Activated CD8-positive, alpha-beta T cell treated with anti-CD3 and anti-CD28 coated beads for 36 hours (primary cell): ENCODE data around the gene KRT5. TPM values are rescaled to one million over a fixed set of nuclear protein-coding genes. Genes with fewer than 3 reads are reported as not detected.

Experiments
- ATAC-seq: fragments of 200-7000 bp; cut with Tn5 transposase; one replicate; pipeline ENCODE4 v1.10.0; 2021; ENCODE audit warnings: mild to moderate bottlenecking, moderate library complexity
- CTCF ChIA-PET: fragments of 350-600 bp; sonication (Branson Sonifier 250); formaldehyde crosslinking; loops from one replicate; lab custom pipeline; 2021; ENCODE audit warnings: antibody characterized with exemption; lab: Charles Lee
- POLR2A ChIA-PET: fragments of 350-600 bp; sonication (Branson Sonifier 250); formaldehyde crosslinking; loops from one replicate; lab custom pipeline; 2021; ENCODE audit warnings: antibody characterized with exemption; lab: Charles Lee
- DNase-seq: peaks from one replicate; pipeline ENCODE4 v3.0.0-alpha.2; 2020
- H3K27ac Mint-ChIP-seq: one replicate; pipeline ENCODE4 v1.8.0; 2021; ENCODE audit warnings: mild to moderate bottlenecking, mixed read lengths
- H3K27me3 Mint-ChIP-seq: one replicate; pipeline ENCODE4 v1.8.0; 2021; ENCODE audit warnings: mixed read lengths
- H3K36me3 Mint-ChIP-seq: one replicate; pipeline ENCODE4 v1.8.0; 2021; ENCODE audit warnings: low read depth, mixed read lengths
- H3K4me1 Mint-ChIP-seq: one replicate; pipeline ENCODE4 v1.8.0; 2021; ENCODE audit warnings: low read depth, mixed read lengths
- H3K4me3 Mint-ChIP-seq: one replicate; pipeline ENCODE4 v1.8.0; 2021; ENCODE audit warnings: mild to moderate bottlenecking, moderate library complexity, mixed read lengths
- H3K9me3 Mint-ChIP-seq: one replicate; pipeline ENCODE4 v1.8.0; 2021; ENCODE audit warnings: mixed read lengths
- intact Hi-C: fragments of 100-400 bp; cut with micrococcal nuclease; formaldehyde crosslinking; loops from one replicate; pipeline ENCODE4 v1.10.0; 2022
- total RNA-seq, 2 experiments: library from RNA; stranded (reverse); gene quantifications; one replicate each; pipeline ENCODE4 v1.2.3, GENCODE V29; 2021
- TF ChIP-seq, protein P1 (sequence below): fragments of 200-600 bp; IDR thresholded peaks from one replicate; pipeline ENCODE4 v1.8.0; 2022; ENCODE audit warnings: antibody characterized with exemption, mild to moderate bottlenecking

KRT5 gene
- total RNA-seq, 2 experiments from 2014 or later: not detected

DNA sequence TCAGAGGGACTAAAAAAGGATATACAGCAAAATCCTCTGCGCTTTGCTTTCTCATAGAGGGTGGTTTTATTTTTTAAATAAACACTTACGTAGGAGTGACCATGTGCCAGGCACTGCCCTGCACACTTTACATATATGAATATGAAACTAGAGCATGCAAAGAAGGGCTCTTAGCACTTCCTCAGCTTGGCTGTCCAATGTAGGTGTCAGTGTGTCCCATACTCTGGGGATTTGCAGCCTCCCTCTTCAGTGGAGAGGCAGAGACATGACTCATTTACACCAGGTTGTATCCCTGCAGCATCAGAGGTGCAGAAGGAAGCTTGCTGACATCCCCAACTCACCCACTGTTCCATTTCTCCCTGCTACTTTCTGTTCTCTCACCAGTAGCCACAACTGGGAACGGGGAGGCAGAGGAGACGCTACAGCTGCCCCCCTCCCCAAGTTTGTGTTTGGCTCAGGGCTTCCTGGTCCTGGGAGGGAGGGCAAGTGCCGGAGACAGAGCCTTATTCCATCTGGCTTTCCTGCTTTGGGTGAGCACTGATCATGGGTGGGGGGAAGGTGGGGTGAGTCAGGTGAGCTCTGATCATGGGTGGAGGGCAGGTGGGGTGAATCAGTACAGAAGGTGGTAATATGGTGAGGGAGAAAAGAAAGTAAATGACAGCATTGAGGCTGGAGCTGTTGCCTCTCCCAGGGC is 4.9 kb upstream of the KRT5 start:
- no peak for ATAC-seq
- Mint-ChIP-seq H3K27ac (no peak overlapping the region), H3K27me3 (no peaks in the 10 kb centered on the region), H3K36me3 (no peaks in the 10 kb centered on the region), H3K9me3 (no peaks in the 10 kb centered on the region), H3K4me1 (peaks cover 5% of the 10 kb centered on the region), H3K4me3 (no peak overlapping the region)
- DNase-seq: no peak
- intact Hi-C loops: no loop called here
- POLR2A ChIA-PET: interaction anchor here (1.0 kb wide), 1 partner anchor 49 kb away, joined by 3 read pairs; the partner anchor contains the start of gene KRT74
- CTCF ChIA-PET: interaction anchor here (1.2 kb wide), 1 partner anchor 36 kb away, joined by 3 read pairs; no protein-coding TSS in a partner anchor
- TF ChIP-seq, protein P1, sequence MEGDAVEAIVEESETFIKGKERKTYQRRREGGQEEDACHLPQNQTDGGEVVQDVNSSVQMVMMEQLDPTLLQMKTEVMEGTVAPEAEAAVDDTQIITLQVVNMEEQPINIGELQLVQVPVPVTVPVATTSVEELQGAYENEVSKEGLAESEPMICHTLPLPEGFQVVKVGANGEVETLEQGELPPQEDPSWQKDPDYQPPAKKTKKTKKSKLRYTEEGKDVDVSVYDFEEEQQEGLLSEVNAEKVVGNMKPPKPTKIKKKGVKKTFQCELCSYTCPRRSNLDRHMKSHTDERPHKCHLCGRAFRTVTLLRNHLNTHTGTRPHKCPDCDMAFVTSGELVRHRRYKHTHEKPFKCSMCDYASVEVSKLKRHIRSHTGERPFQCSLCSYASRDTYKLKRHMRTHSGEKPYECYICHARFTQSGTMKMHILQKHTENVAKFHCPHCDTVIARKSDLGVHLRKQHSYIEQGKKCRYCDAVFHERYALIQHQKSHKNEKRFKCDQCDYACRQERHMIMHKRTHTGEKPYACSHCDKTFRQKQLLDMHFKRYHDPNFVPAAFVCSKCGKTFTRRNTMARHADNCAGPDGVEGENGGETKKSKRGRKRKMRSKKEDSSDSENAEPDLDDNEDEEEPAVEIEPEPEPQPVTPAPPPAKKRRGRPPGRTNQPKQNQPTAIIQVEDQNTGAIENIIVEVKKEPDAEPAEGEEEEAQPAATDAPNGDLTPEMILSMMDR: no peak

DNA sequence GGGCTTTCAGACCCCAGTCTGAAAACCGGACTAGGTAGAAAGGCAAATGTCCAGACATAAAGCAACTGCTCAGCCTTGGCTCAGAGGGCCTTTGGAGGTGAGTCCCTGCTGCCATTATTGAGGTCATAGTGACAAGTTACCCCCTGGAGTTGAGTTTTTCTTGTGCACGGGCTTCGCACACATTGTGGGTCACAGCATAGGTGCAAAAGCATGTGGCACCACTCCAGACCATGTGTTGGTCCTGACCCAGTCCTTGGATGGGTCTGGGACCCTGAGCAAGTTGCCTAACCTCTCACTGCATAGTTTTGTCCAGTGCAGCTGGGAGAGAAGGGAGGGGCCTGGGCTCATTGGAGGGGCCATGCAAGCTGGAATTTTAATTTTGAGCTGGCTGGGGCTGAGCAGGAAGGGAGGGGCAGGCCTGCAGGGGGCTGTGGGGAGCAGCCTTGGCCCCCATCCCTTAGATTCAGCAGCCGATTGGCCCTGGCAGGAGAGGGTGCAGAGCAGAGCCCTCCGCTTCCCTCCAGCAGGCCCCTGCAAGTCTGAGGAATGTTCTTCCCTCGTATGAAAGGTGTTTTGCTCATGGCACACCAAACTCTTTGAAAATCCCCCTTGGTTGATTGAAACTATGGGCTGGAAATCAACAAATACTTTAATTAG is 4.2 kb upstream of the KRT5 start:
- CTCF ChIA-PET: no interaction called here
- TF ChIP-seq, protein P1: no peak
- Mint-ChIP-seq H3K4me1 (peaks cover 5% of the 10 kb centered on the region), H3K9me3 (no peaks in the 10 kb centered on the region), H3K27ac (no peak overlapping the region), H3K36me3 (no peaks in the 10 kb centered on the region), H3K27me3 (no peaks in the 10 kb centered on the region), H3K4me3 (no peak overlapping the region)
- ATAC-seq: no peak
- no peak for DNase-seq
- intact Hi-C loops: no loop called here
- POLR2A ChIA-PET: interaction anchor here (1.0 kb wide), 1 partner anchor 50 kb away, joined by 3 read pairs; the partner anchor contains the start of gene KRT74

DNA sequence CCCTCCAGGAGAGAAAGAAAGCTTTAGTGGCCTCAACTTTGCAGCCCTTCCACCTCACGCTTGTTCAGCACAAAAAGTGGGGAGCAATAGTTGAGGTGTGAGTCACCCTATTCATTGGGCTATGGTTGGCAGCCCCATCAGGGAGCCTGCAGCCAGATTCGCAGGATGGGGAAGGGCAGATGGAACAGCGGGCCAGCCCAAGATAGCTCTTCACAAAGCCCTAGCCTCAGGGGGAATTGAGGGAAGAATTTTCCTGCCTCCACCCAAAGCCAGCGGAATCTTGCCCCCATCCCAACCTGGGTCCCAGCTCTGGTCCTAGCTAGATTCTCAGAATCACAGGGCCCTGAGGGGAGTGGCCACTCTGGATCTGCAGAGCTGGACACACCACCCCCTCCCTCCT is 3.6 kb upstream of the KRT5 start:
- TF ChIP-seq, protein P1: no peak
- DNase-seq (no peak), ATAC-seq (no peak)
- Mint-ChIP-seq H3K9me3 (no peaks in the 10 kb centered on the region), H3K27ac (no peak overlapping the region), H3K4me3 (no peak overlapping the region), H3K27me3 (no peaks in the 10 kb centered on the region), H3K4me1 (peaks cover 5% of the 10 kb centered on the region), H3K36me3 (no peaks in the 10 kb centered on the region)
- ChIA-PET CTCF (no interaction called here), POLR2A (no interaction called here)
- intact Hi-C loops: no loop called here

DNA sequence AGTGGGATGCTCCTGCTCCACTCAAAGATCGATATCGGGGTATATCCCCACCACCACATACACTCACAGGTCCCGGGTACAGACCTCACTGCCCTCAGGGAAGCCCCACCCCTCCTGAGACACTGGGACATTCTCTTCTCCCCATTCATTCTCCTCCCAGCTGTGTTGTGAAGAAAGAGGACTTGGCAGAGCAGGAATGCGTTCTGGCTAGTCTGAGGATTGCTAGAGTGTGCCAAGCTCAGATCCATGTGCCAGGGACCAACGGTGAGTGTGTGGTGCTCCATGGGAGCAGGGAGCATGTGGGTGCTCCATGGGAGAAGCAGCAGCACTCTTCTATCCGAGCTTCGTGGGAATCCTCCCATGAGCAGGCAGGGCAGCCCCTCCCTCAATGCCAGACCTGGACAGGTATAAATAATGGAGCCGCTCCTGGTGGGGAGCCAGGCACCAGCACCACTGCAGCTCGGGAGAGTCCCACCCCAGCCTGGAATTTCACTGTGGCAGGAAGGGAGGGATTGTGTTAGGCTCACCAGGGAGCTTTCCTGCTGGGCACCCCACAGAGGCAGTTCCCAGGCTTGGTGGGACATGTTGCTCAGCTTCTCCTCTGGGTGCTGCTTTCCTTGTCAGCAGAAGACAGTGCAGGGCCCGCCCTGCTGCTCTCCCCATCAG is 2.3 kb upstream of the KRT5 start:
- Mint-ChIP-seq H3K36me3 (no peaks in the 10 kb centered on the region), H3K4me1 (peaks cover 5% of the 10 kb centered on the region), H3K4me3 (no peak overlapping the region), H3K9me3 (no peaks in the 10 kb centered on the region), H3K27me3 (no peaks in the 10 kb centered on the region), H3K27ac (no peak overlapping the region)
- intact Hi-C loops: no loop called here
- no peak for DNase-seq
- POLR2A ChIA-PET: no interaction called here
- TF ChIP-seq, protein P1: no peak
- no peak for ATAC-seq
- CTCF ChIA-PET: no interaction called here
